ENCODE measurements around the gene CDH2. TPM values are rescaled to one million over a fixed set of nuclear protein-coding genes. Genes with fewer than 3 reads are reported as not detected.

CDH2 gene
- total RNA-seq, 1 donor from 2014 or later: 3.7 TPM

- intact Hi-C loops (cut with DNase I): no loop called here
- TF ChIP-seq POLR2AphosphoS5 (IDR thresholded peaks at IDR 0.05; ENCODE audit: insufficient read depth in 1 of 2, low read depth in 1 of 2) (no peak), CTCF (IDR thresholded peaks at IDR 0.05) (no peak), POLR2A (IDR thresholded peaks at IDR 0.05) (no peak)
- no peak overlapping the region for H3K4me3 ChIP-seq
These were observed 52.5 kb downstream of the CDH2 start for GRCh38 chr18:28124131-28125029.

GRCh38 chr18:28123401-28124030 lies 53.4 kb downstream of the CDH2 start:
- no peaks in the 10 kb centered on the region for H3K36me3 ChIP-seq
- intact Hi-C loops (cut with DNase I): no loop called here
- no peak overlapping the region for H3K4me3 ChIP-seq
- no peak for TF ChIP-seq CTCF (IDR thresholded peaks at IDR 0.05)
- no peaks in the 10 kb centered on the region for H3K9me3 ChIP-seq
- no peak overlapping the region for H3K27ac ChIP-seq
- no peaks in the 10 kb centered on the region for H3K4me1 ChIP-seq
- no peaks in the 10 kb centered on the region for H3K27me3 ChIP-seq
- DNase-seq (ENCODE audit: extremely low spot score in 2 of 2): no peak

More at GRCh38 chr18:28124131-28125029, 52.5 kb downstream of the CDH2 start:
- no peak for DNase-seq (ENCODE audit: extremely low spot score in 2 of 2)
- no peaks in the 10 kb centered on the region for H3K4me1 ChIP-seq
- H3K9me3 ChIP-seq: no peaks in the 10 kb centered on the region
- no peak overlapping the region for H3K27ac ChIP-seq
- H3K27me3 ChIP-seq: no peaks in the 10 kb centered on the region
- no peaks in the 10 kb centered on the region for H3K36me3 ChIP-seq

GRCh38 chr18:28120828-28121515 lies 56.0 kb downstream of the CDH2 start:
- intact Hi-C loops (cut with DNase I): no loop called here
- H3K4me1 ChIP-seq: no peaks in the 10 kb centered on the region
- H3K9me3 ChIP-seq: no peaks in the 10 kb centered on the region
- no peak overlapping the region for H3K27ac ChIP-seq
- H3K4me3 ChIP-seq: no peak overlapping the region
- H3K27me3 ChIP-seq: no peaks in the 10 kb centered on the region
- TF ChIP-seq POLR2AphosphoS5 (IDR thresholded peaks at IDR 0.05; ENCODE audit: insufficient read depth in 1 of 2, low read depth in 1 of 2): no peak
- TF ChIP-seq CTCF (IDR thresholded peaks at IDR 0.05): no peak
- no peak for TF ChIP-seq POLR2A (IDR thresholded peaks at IDR 0.05)
- DNase-seq (ENCODE audit: extremely low spot score in 2 of 2): no peak
- no peaks in the 10 kb centered on the region for H3K36me3 ChIP-seq

GRCh38 chr18:28116461-28116860 lies 60.5 kb downstream of the CDH2 start:
- intact Hi-C loops (cut with DNase I): no loop called here
- H3K4me1 ChIP-seq: no peaks in the 10 kb centered on the region
- H3K4me3 ChIP-seq: no peak overlapping the region
- no peaks in the 10 kb centered on the region for H3K9me3 ChIP-seq
- DNase-seq (ENCODE audit: extremely low spot score in 2 of 2): no peak
- no peak for TF ChIP-seq CTCF (IDR thresholded peaks at IDR 0.05)
- TF ChIP-seq POLR2A (IDR thresholded peaks at IDR 0.05): no peak
- no peak for TF ChIP-seq POLR2AphosphoS5 (IDR thresholded peaks at IDR 0.05; ENCODE audit: insufficient read depth in 1 of 2, low read depth in 1 of 2)
- H3K27me3 ChIP-seq: no peaks in the 10 kb centered on the region
- no peaks in the 10 kb centered on the region for H3K36me3 ChIP-seq
- H3K27ac ChIP-seq: no peak overlapping the region
